Natural killer cell (primary cell): ENCODE results near the gene ITGAX. TPM values are rescaled to one million over a fixed set of nuclear protein-coding genes. Genes with fewer than 3 reads are reported as not detected.

Experiments used
- ATAC-seq, 3 donors: fragments of 150-1000 bp in 2 of 3; fragments of 200-7000 bp in 1 of 3; cut with Tn5 transposase; 1 replicate in 1 of 3; 2 replicates in 2 of 3; pipeline ENCODE4 v1.10.0; 2021; ENCODE audit warnings: mild to moderate bottlenecking in 2 of 3, moderate library complexity in 2 of 3
- DNase-seq, 2 donors: peaks; one replicate each; pipeline versions ENCODE4 v3.0.0 to v3.0.0-alpha.2; 2013 to 2021; ENCODE audit warnings: mixed read lengths in 1 of 2
- H3K27ac ChIP-seq: one replicate; pipeline ENCODE4 v1.5.1; 2013; ENCODE audit warnings: mild to moderate bottlenecking, low read length
- H3K27me3 ChIP-seq: one replicate; pipeline ENCODE4 v1.6.1; 2013; ENCODE audit warnings: low read length; ENCODE audit not compliant: control insufficient read depth, insufficient read depth
- H3K36me3 ChIP-seq: one replicate; pipeline ENCODE4 v1.6.1; 2013; ENCODE audit warnings: low read length; ENCODE audit not compliant: control insufficient read depth, insufficient read depth
- H3K4me1 ChIP-seq: one replicate; pipeline ENCODE4 v1.6.1; 2013; ENCODE audit warnings: low read length; ENCODE audit not compliant: control insufficient read depth, insufficient read depth
- H3K4me3 ChIP-seq: one replicate; pipeline ENCODE4 v1.5.1; 2013; ENCODE audit warnings: low read length
- H3K9me3 ChIP-seq: one replicate; pipeline ENCODE4 v1.6.1; 2013; ENCODE audit warnings: low read length; ENCODE audit not compliant: control insufficient read depth, insufficient read depth
- H3K27ac Mint-ChIP-seq, 2 donors: one replicate each; pipeline ENCODE4 v1.8.0; 2022; ENCODE audit warnings: mild to moderate bottlenecking in 2 of 2, mixed read lengths in 2 of 2, moderate library complexity in 1 of 2
- H3K27me3 Mint-ChIP-seq, 2 donors: one replicate each; pipeline ENCODE4 v1.8.0; 2022; ENCODE audit warnings: low read depth in 2 of 2, mixed read lengths in 2 of 2
- H3K36me3 Mint-ChIP-seq: one replicate; pipeline ENCODE4 v1.8.0; 2022; ENCODE audit warnings: mixed read lengths
- H3K4me1 Mint-ChIP-seq, 2 donors: one replicate each; pipeline ENCODE4 v1.8.0; 2022; ENCODE audit warnings: mixed read lengths in 2 of 2
- H3K4me3 Mint-ChIP-seq: one replicate; pipeline ENCODE4 v1.8.0; 2022; ENCODE audit warnings: mild to moderate bottlenecking, moderate library complexity, mixed read lengths
- H3K9me3 Mint-ChIP-seq, 2 donors: one replicate each; pipeline ENCODE4 v1.8.0; 2022; ENCODE audit warnings: mixed read lengths in 2 of 2
- CTCF ChIP-seq: fragments of 200-600 bp; IDR thresholded peaks from one replicate; pipeline ENCODE4 v1.8.0; 2022; ENCODE audit warnings: antibody characterized with exemption
- WGBS: methylation state at CpG from one replicate; pipeline ENCODE4 v1.1.7; 2013; ENCODE audit warnings: missing lambda C conversion rate; ENCODE audit not compliant: insufficient coverage; 5-methylcytosine and 5-hydroxymethylcytosine counted together
- intact Hi-C: fragments of 100-400 bp; cut with micrococcal nuclease; formaldehyde crosslinking; loops from one replicate; pipeline ENCODE4 v1.14.2; 2022
- total RNA-seq, 4 donors: library from RNA; stranded (reverse); fragments of 120-200 nt in 1 of 4; gene quantifications; one replicate each; pipeline versions ENCODE4 v1.2.3 to v1.2.4, GENCODE V29; 2013 to 2022

ITGAX gene
- total RNA-seq, 3 donors from 2014 or later (not counting 1 experiment from before 2014, with no cell fraction given): 224 to 249 (median 233) TPM

- Histone ChIP-seq H3K9me3 (no peaks in the 10 kb centered on the region), H3K4me1 (peaks cover 77% of the 10 kb centered on the region), H3K36me3 (no peaks in the 10 kb centered on the region), H3K27me3 (no peaks in the 10 kb centered on the region), H3K27ac (no peak overlapping the region), H3K4me3 (no peak overlapping the region)
- peak overlapping the region in 1 of 2 donors; percentile 47 for H3K27ac Mint-ChIP-seq
- TF ChIP-seq CTCF: no peak
- H3K4me3 Mint-ChIP-seq: peak overlapping the region; percentile 46
- no peaks in the 10 kb centered on the region for H3K36me3 Mint-ChIP-seq
- intact Hi-C loops: no loop called here
- WGBS: 93% methylated on average over 12 of the region's 12 CpGs
- ATAC-seq (no peak), DNase-seq (no peak)
- no peaks in the 10 kb centered on the region for H3K9me3 Mint-ChIP-seq
- H3K27me3 Mint-ChIP-seq: peaks cover 0 to 2% of the 10 kb centered on the region in 2 donors
- peaks cover 50 to 62% of the 10 kb centered on the region in 2 donors for H3K4me1 Mint-ChIP-seq
Measured at GRCh38 chr16:31423801-31424200, 68.8 kb downstream of the ITGAX start.

GRCh38 chr16:31427441-31428278 lies 72.7 kb downstream of the ITGAX start:
- Histone ChIP-seq H3K4me3 (peak overlapping the region; percentile 22), H3K4me1 (peaks cover 61% of the 10 kb centered on the region), H3K27ac (peak overlapping the region; percentile 1), H3K36me3 (no peaks in the 10 kb centered on the region), H3K9me3 (no peaks in the 10 kb centered on the region), H3K27me3 (no peaks in the 10 kb centered on the region)
- WGBS: 29% methylated on average over 67 of the region's 83 CpGs
- Mint-ChIP-seq H3K27ac (peak overlapping the region; percentile 58 to 60), H3K36me3 (no peaks in the 10 kb centered on the region), H3K4me1 (peaks cover 39 to 53% of the 10 kb centered on the region in 2 donors), H3K27me3 (peaks cover 0 to 2% of the 10 kb centered on the region in 2 donors), H3K9me3 (no peaks in the 10 kb centered on the region), H3K4me3 (peak overlapping the region; percentile 78)
- no peak for TF ChIP-seq CTCF
- DNase-seq (peak; percentile 73 to 87), ATAC-seq (peak; percentile 73 to 89 (median 81))
- intact Hi-C loops: no loop called here

- H3K27ac Mint-ChIP-seq: peak within 1 kb of the TSS; percentile 58 to 60
- H3K4me3 Mint-ChIP-seq: peak within 1 kb of the TSS; percentile 78
- H3K4me1 Mint-ChIP-seq: peaks cover 33 to 47% of the 10 kb centered on the region in 2 donors
- intact Hi-C loops: no loop called here
- H3K4me3 ChIP-seq: peak within 1 kb of the TSS; percentile 22
- no peaks in the 10 kb centered on the region for H3K36me3 Mint-ChIP-seq
- no peaks in the 10 kb centered on the region for H3K9me3 Mint-ChIP-seq
- DNase-seq (no peak), ATAC-seq (no peak)
- H3K27ac ChIP-seq: peak within 1 kb of the TSS; percentile 1
- no peaks in the 10 kb centered on the region for H3K9me3 ChIP-seq
- no peaks in the 10 kb centered on the region for H3K27me3 ChIP-seq
- H3K27me3 Mint-ChIP-seq: peaks cover 0 to 2% of the 10 kb centered on the region in 2 donors
- WGBS: 83% methylated on average over 7 of the region's 7 CpGs
- TF ChIP-seq CTCF: no peak
- H3K4me1 ChIP-seq: peaks cover 55% of the 10 kb centered on the region
- H3K36me3 ChIP-seq: no peaks in the 10 kb centered on the region
Measured at GRCh38 chr16:31428279-31428597, 73.3 kb downstream of the ITGAX start, which contains the start of gene COX6A2. Gene COX6A2, minus strand, starts transcription at chr16:31428360. Its CDS starts 35 bp downstream, at chr16:31428325.
